ENCODE results near the gene PIP4K2C. TPM values are rescaled to one million over a fixed set of nuclear protein-coding genes. Genes with fewer than 3 reads are reported as not detected.
"Not testable (repeated sequence)": the region's sequence is repeated elsewhere in the genome, so short reads cannot be mapped to it uniquely, and the experiment has no call there.

PIP4K2C gene
- total RNA-seq, 1 donor from 2014 or later: 17.3 TPM

- no peak for DNase-seq (ENCODE audit: low read depth, low spot score)
- no peak for TF ChIP-seq CTCF (conservative IDR thresholded peaks at IDR 0.05)
- Mint-ChIP-seq H3K27ac (ENCODE audit: unreplicated experiment) (no peak overlapping the region), H3K9me3 (no peaks in the 10 kb centered on the region), H3K4me1 (no peaks in the 10 kb centered on the region), H3K36me3 (ENCODE audit: low read depth) (peaks cover 3% of the 10 kb centered on the region), H3K4me3 (no peak overlapping the region), H3K27me3 (ENCODE audit: low read depth) (peaks cover 54% of the 10 kb centered on the region)
Observed at GRCh38 chr12:57640175-57641042, 49.4 kb downstream of the PIP4K2C start.

GRCh38 chr12:57641699-57642442, 50.9 kb downstream of the PIP4K2C start:
- H3K27me3 Mint-ChIP-seq (ENCODE audit: low read depth): peaks cover 51% of the 10 kb centered on the region
- no peak overlapping the region for H3K27ac Mint-ChIP-seq (ENCODE audit: unreplicated experiment)
- no peaks in the 10 kb centered on the region for H3K4me1 Mint-ChIP-seq
- no peak for TF ChIP-seq CTCF (conservative IDR thresholded peaks at IDR 0.05)
- peaks cover 3% of the 10 kb centered on the region for H3K36me3 Mint-ChIP-seq (ENCODE audit: low read depth)
- no peaks in the 10 kb centered on the region for H3K9me3 Mint-ChIP-seq
- no peak overlapping the region for H3K4me3 Mint-ChIP-seq
- DNase-seq (ENCODE audit: low read depth, low spot score): no peak

GRCh38 chr12:57645990-57646658, 55.1 kb downstream of the PIP4K2C start:
- H3K27ac Mint-ChIP-seq (ENCODE audit: unreplicated experiment); DNase-seq (ENCODE audit: low read depth, low spot score); H3K9me3 Mint-ChIP-seq; H3K4me1 Mint-ChIP-seq; H3K36me3 Mint-ChIP-seq (ENCODE audit: low read depth); H3K4me3 Mint-ChIP-seq: not testable (repeated sequence)
- H3K27me3 Mint-ChIP-seq (ENCODE audit: low read depth): peaks cover 13% of the 10 kb centered on the region

- H3K27ac Mint-ChIP-seq (ENCODE audit: unreplicated experiment); H3K9me3 Mint-ChIP-seq; H3K36me3 Mint-ChIP-seq (ENCODE audit: low read depth); DNase-seq (ENCODE audit: low read depth, low spot score); H3K4me1 Mint-ChIP-seq; H3K27me3 Mint-ChIP-seq (ENCODE audit: low read depth); H3K4me3 Mint-ChIP-seq: not testable (repeated sequence)
Observed at GRCh38 chr12:57646659-57647049, 55.7 kb downstream of the PIP4K2C start.

Other genes with a start within 250 kb of the PIP4K2C start
- 57.3 and 57.5 TPM in 2 replicates for gene R3HDM2, start 160.1 kb upstream of the PIP4K2C start, total RNA-seq
- 0.14 TPM in 1 of 2 replicates, not detected in the other for gene INHBC, start 156.4 kb upstream of the PIP4K2C start, total RNA-seq
- 0.36 and 0.61 TPM in 2 replicates for gene INHBE, start 135.9 kb upstream of the PIP4K2C start, total RNA-seq
- 0.58 and 1.3 TPM in 2 replicates for gene GLI1, start 131.4 kb upstream of the PIP4K2C start, total RNA-seq
- gene ARHGAP9, start 111.3 kb upstream of the PIP4K2C start, total RNA-seq: 0.56 and 1.0 TPM in 2 replicates
- 257 and 267 TPM in 2 replicates for gene MARS1, start 103.1 kb upstream of the PIP4K2C start, total RNA-seq
- 14.1 and 15.0 TPM in 2 replicates for gene DDIT3, start 70.7 kb upstream of the PIP4K2C start, total RNA-seq
- 90.4 and 91.3 TPM in 2 replicates for gene MBD6, start 68.4 kb upstream of the PIP4K2C start, total RNA-seq
- 133 and 138 TPM in 2 replicates for gene DCTN2, start 44.0 kb upstream of the PIP4K2C start, total RNA-seq
- 16.9 and 20.8 TPM in 2 replicates for gene KIF5A, start 41.1 kb upstream of the PIP4K2C start, total RNA-seq
- 74.7 and 75.6 TPM in 2 replicates for gene DTX3, start 13.6 kb downstream of the PIP4K2C start, total RNA-seq
- gene ARHGEF25, start 20.2 kb downstream of the PIP4K2C start, total RNA-seq: 41.2 and 43.8 TPM in 2 replicates
- 18.6 and 19.5 TPM in 2 replicates for gene B4GALNT1, start 42.0 kb downstream of the PIP4K2C start, total RNA-seq
- gene OS9, start 102.9 kb downstream of the PIP4K2C start, total RNA-seq: 123 and 135 TPM in 2 replicates
- gene AGAP2, start 147.6 kb downstream of the PIP4K2C start, total RNA-seq: 3.9 and 4.1 TPM in 2 replicates
- 23.5 and 26.9 TPM in 2 replicates for gene TSPAN31, start 153.8 kb downstream of the PIP4K2C start, total RNA-seq
- 332 and 333 TPM in 2 replicates for gene CDK4, start 161.1 kb downstream of the PIP4K2C start, total RNA-seq
- gene MARCHF9, start 163.9 kb downstream of the PIP4K2C start, total RNA-seq: 16.7 and 18.8 TPM in 2 replicates
- 3.2 and 4.2 TPM in 2 replicates for gene CYP27B1, start 175.9 kb downstream of the PIP4K2C start, total RNA-seq
- 37.8 and 40.5 TPM in 2 replicates for gene METTL1, start 180.9 kb downstream of the PIP4K2C start, total RNA-seq
- 4.5 and 5.6 TPM in 2 replicates for gene EEF1AKMT3, start 181.4 kb downstream of the PIP4K2C start, total RNA-seq
- 31.7 and 32.3 TPM in 2 replicates for gene TSFM, start 191.6 kb downstream of the PIP4K2C start, total RNA-seq
- 1.6 and 1.7 TPM in 2 replicates for gene AVIL, start 227.5 kb downstream of the PIP4K2C start, total RNA-seq

Measured in neural crest cell (in vitro differentiated cells).